22Rv1 (cell line): Measurements from ENCODE around the gene RFC1.

ENCODE experiments used
- ZFX ChIP-seq: fragments of 450-650 bp; IDR thresholded peaks from 2 replicates; pipeline ENCODE4 v1.6.1; 2017; ENCODE audit warnings: antibody characterized with exemption, borderline replicate concordance
- TF ChIP-seq, protein P1 (sequence below): fragments of 450-650 bp; IDR thresholded peaks from 2 replicates; pipeline ENCODE4 v1.5.1; 2017; ENCODE audit warnings: mild to moderate bottlenecking

DNA sequence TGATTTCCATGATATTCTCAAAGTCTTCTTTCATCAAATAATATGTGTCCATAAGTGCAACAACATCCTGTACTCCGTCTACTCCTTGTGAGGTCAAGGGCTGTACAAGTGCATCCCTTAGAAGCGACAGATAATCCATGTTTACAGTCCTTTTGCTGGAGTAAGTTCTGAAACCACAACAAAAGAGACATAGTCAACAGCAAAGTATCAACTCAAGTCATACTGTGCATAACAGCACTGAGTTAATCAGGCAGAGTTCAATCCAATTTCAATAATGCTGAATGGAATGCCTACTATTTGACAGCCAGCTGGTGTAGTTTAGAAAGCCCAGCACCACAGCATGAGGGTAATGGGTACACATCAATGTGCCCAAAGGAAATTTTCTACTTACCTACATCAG, 74.5 kb downstream of the RFC1 start:
- TF ChIP-seq, protein P1, sequence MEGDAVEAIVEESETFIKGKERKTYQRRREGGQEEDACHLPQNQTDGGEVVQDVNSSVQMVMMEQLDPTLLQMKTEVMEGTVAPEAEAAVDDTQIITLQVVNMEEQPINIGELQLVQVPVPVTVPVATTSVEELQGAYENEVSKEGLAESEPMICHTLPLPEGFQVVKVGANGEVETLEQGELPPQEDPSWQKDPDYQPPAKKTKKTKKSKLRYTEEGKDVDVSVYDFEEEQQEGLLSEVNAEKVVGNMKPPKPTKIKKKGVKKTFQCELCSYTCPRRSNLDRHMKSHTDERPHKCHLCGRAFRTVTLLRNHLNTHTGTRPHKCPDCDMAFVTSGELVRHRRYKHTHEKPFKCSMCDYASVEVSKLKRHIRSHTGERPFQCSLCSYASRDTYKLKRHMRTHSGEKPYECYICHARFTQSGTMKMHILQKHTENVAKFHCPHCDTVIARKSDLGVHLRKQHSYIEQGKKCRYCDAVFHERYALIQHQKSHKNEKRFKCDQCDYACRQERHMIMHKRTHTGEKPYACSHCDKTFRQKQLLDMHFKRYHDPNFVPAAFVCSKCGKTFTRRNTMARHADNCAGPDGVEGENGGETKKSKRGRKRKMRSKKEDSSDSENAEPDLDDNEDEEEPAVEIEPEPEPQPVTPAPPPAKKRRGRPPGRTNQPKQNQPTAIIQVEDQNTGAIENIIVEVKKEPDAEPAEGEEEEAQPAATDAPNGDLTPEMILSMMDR = no peak
- no peak for TF ChIP-seq ZFX
